Endothelial cell of umbilical vein (primary cell): ENCODE results near the gene SYNE1. TPM values are rescaled to one million over a fixed set of nuclear protein-coding genes. Genes with fewer than 3 reads are reported as not detected.

Experiments
- BruUV-seq: library from RNA; stranded (reverse); fragments of 400-500 nt; replicated peaks from 2 replicates; lab custom pipeline; 2021; lab: Mats Ljungman, UMichigan
- CTCF ChIA-PET: fragments of 300-600, 350-600 bp; sonication (Branson Sonifier 250); formaldehyde crosslinking; loops from one replicate; lab custom pipeline; 2021; ENCODE audit warnings: antibody characterized with exemption, inconsistent platforms; lab: Charles Lee
- POLR2A ChIA-PET: fragments of 300-600, 350-600 bp; sonication (Branson Sonifier 250); formaldehyde crosslinking; loops from one replicate; lab custom pipeline; 2021; ENCODE audit warnings: antibody characterized with exemption, inconsistent platforms; lab: Charles Lee
- DNase-seq: peaks from one replicate; pipeline ENCODE4 v3.0.0-alpha.2; 2011; ENCODE audit warnings: low read depth, low spot score
- FAIRE-seq: peaks from 2 replicates; lab custom pipeline; 2011; peaks lifted over from hg19 to GRCh38; lab: Jason Lieb, UNC
- H2AFZ ChIP-seq: 2 replicates; pipeline ENCODE4 v1.6.0; 2012; ENCODE audit warnings: low read depth, low read length, control low read depth, inconsistent platforms
- H3K27ac ChIP-seq: 2 replicates; pipeline ENCODE4 v1.5.1; 2011; ENCODE audit warnings: low read depth, mild to moderate bottlenecking, control low read depth, low read length, moderate library complexity; ENCODE audit not compliant: insufficient read depth
- H3K27me3 ChIP-seq, 2 experiments: 2 replicates each; pipeline versions ENCODE4 v1.6.0 to v1.6.1; 2011; ENCODE audit warnings: low read length in 2 of 2, mixed read lengths in 1 of 2; ENCODE audit not compliant: control insufficient read depth in 2 of 2, insufficient read depth in 2 of 2
- H3K36me3 ChIP-seq, 2 experiments: 2 replicates in 1 of 2; 3 replicates in 1 of 2; pipeline ENCODE4 v1.5.1; 2011; ENCODE audit warnings: low read length in 2 of 2, mild to moderate bottlenecking in 1 of 2, moderate library complexity in 1 of 2; ENCODE audit not compliant: control insufficient read depth in 2 of 2, insufficient read depth in 2 of 2; ENCODE audit errors: extremely low read depth in 1 of 2
- H3K4me1 ChIP-seq: 3 replicates; pipeline ENCODE4 v1.5.1; 2011; ENCODE audit warnings: mild to moderate bottlenecking, low read length; ENCODE audit not compliant: control insufficient read depth, insufficient read depth; ENCODE audit errors: extremely low read depth
- H3K4me2 ChIP-seq: 2 replicates; pipeline ENCODE4 v1.6.1; 2011; ENCODE audit warnings: low read length, control low read depth, mixed read lengths; ENCODE audit not compliant: insufficient read depth
- H3K4me3 ChIP-seq, 3 experiments: fragments of 200-600 bp in 1 of 3; sonication (generic), shearing (Covaris generic) in 1 of 3; replicated peaks in 1 of 3; 2 replicates each; pipeline ENCODE4 v1.5.1; 2011 to 2016; ENCODE audit warnings: control low read depth in 3 of 3, low read length in 3 of 3, mild to moderate bottlenecking in 2 of 3, inconsistent platforms in 1 of 3, low read depth in 1 of 3, moderate library complexity in 1 of 3; ENCODE audit not compliant: insufficient read depth in 1 of 3
- H3K79me2 ChIP-seq: 2 replicates; pipeline ENCODE4 v1.6.0; 2012; ENCODE audit warnings: low read length, inconsistent platforms; ENCODE audit not compliant: control insufficient read depth, insufficient read depth
- H3K9ac ChIP-seq: replicated peaks from 2 replicates; pipeline ENCODE3; 2011; ENCODE audit warnings: low read length, control low read depth; ENCODE audit not compliant: insufficient read depth; ENCODE audit errors: extremely low read depth
- H3K9me1 ChIP-seq: replicated peaks from 3 replicates; pipeline ENCODE4 v1.6.0; 2011; ENCODE audit warnings: mild to moderate bottlenecking, low read length; ENCODE audit not compliant: control insufficient read depth, insufficient read depth; ENCODE audit errors: extremely low read depth
- H3K9me3 ChIP-seq: replicated peaks from 2 replicates; pipeline ENCODE4 v1.5.1; 2012; ENCODE audit warnings: low read length, inconsistent platforms; ENCODE audit not compliant: control insufficient read depth, insufficient read depth
- H4K20me1 ChIP-seq: replicated peaks from 2 replicates; pipeline ENCODE3; 2011; ENCODE audit warnings: mild to moderate bottlenecking, low read length; ENCODE audit not compliant: control insufficient read depth, insufficient read depth; ENCODE audit errors: extremely low read depth
- CTCF ChIP-seq, 2 donors: IDR thresholded peaks; 1 replicate in 1 of 2; 2 replicates in 1 of 2; pipeline ENCODE4 v1.5.1; 2011; ENCODE audit warnings: low read length in 2 of 2, mild to moderate bottlenecking in 2 of 2, moderate library complexity in 2 of 2, control low read depth in 1 of 2, inconsistent platforms in 1 of 2, low read depth in 1 of 2; ENCODE audit not compliant: insufficient read depth in 1 of 2; ENCODE audit errors: extremely low read depth in 1 of 2
- EZH2 ChIP-seq: IDR thresholded peaks from 2 replicates; pipeline ENCODE4 v1.6.1; 2012; ENCODE audit warnings: borderline replicate concordance, low read depth, mild to moderate bottlenecking, moderate library complexity, low read length, inconsistent platforms; ENCODE audit not compliant: severe bottlenecking
- FOS ChIP-seq: IDR thresholded peaks from 2 replicates; pipeline ENCODE4 v1.6.1; 2011; ENCODE audit warnings: mild to moderate bottlenecking, low read length, moderate library complexity, borderline replicate concordance; ENCODE audit not compliant: insufficient read depth
- GATA2 ChIP-seq: IDR thresholded peaks from 2 replicates; pipeline ENCODE4 v1.7.0; 2011; ENCODE audit warnings: low read depth, mild to moderate bottlenecking, moderate library complexity, mixed read lengths, low read length; ENCODE audit not compliant: insufficient read length, insufficient read depth
- JUN ChIP-seq: IDR thresholded peaks from 2 replicates; pipeline ENCODE4 v1.6.1; 2011; ENCODE audit warnings: borderline replicate concordance, low read depth; ENCODE audit not compliant: insufficient read length, insufficient read depth
- MAX ChIP-seq: IDR thresholded peaks from 2 replicates; pipeline ENCODE4 v1.6.1; 2011; ENCODE audit not compliant: insufficient read depth, insufficient read length
- MYC ChIP-seq: IDR thresholded peaks from one replicate; pipeline ENCODE4 v1.6.1; 2011; ENCODE audit warnings: mild to moderate bottlenecking, low read depth, low read length
- POLR2A ChIP-seq: IDR thresholded peaks from 2 replicates; pipeline ENCODE4 v1.6.1; 2012; ENCODE audit warnings: low read depth, mild to moderate bottlenecking, control low read depth, low read length
- POLR2AphosphoS5 ChIP-seq: IDR thresholded peaks from 2 replicates; pipeline ENCODE4 v1.6.1; 2012; ENCODE audit warnings: low read depth, mild to moderate bottlenecking, control low read depth, low read length, moderate library complexity; ENCODE audit not compliant: insufficient read depth
- dilution Hi-C: fragments of 300-500 bp; cut with MboI; formaldehyde crosslinking; loops from one replicate; pipeline ENCODE4 v1.15.0; 2019; ENCODE audit warnings: low sequenced_read_pairs; ENCODE audit not compliant: extremely low pct_ligation_motif_present
- intact Hi-C: fragments of 100-400 bp; cut with micrococcal nuclease; formaldehyde crosslinking; loops from one replicate; pipeline ENCODE4 v1.10.0; 2022
- polyA plus RNA-seq, 4 experiments: library from polyadenylated mRNA; depleted of rRNA in 3 of 4; stranded (reverse) in 3 of 4; unstranded in 1 of 4; fragments of >200 nt; gene quantifications; 2 replicates each; pipeline versions ENCODE4 v1.2.1 to v1.2.3, GENCODE V29; 2011 to 2012; ENCODE audit warnings: missing spikeins in 1 of 4
- total RNA-seq: library from RNA; stranded (reverse); gene quantifications from 2 replicates; pipeline ENCODE4 v1.2.3, GENCODE V29; 2021

Gene SYNE1
- total and polyA plus RNA-seq, 2 donors (not counting 3 experiments of a cell fraction or from before 2014, with no cell fraction given), result 26.5 to 52.3 TPM

- H3K4me3 ChIP-seq, result no peak overlapping the region
- POLR2A ChIA-PET, result no interaction called here
- H3K4me1 ChIP-seq, result no peaks in the 10 kb centered on the region
- intact Hi-C loops (no loop called here), dilution Hi-C loops (no loop called here)
- FAIRE-seq (no peak), DNase-seq (no peak)
- no peaks in the 10 kb centered on the region for H3K79me2 ChIP-seq
- H3K27me3 ChIP-seq, result no peaks in the 10 kb centered on the region
- H3K9me1 ChIP-seq, result no peaks in the 10 kb centered on the region
- H3K9me3 ChIP-seq, result no peaks in the 10 kb centered on the region
- no peak overlapping the region for H3K9ac ChIP-seq
- TF ChIP-seq EZH2 (no peak), JUN (no peak), POLR2AphosphoS5 (no peak), POLR2A (no peak), FOS (no peak), CTCF (IDR thresholded peaks at IDR 0.05; ENCODE audit: extremely low read depth in 1 of 2, insufficient read depth in 1 of 2, low read depth in 1 of 2, low read length in 2 of 2) (no peak), MYC (no peak), MAX (no peak), GATA2 (no peak)
- H2AFZ ChIP-seq, result no peak overlapping the region
- CTCF ChIA-PET, result interaction anchor here (1.0 to 1.9 kb wide), 3 partner anchors 8 to 17 kb away, joined by 4 to 8 read pairs (median 4); no protein-coding TSS in a partner anchor
- no peaks in the 10 kb centered on the region for H4K20me1 ChIP-seq
- no TSS peak for BruUV-seq
- H3K4me2 ChIP-seq, result no peak overlapping the region
- no peak overlapping the region for H3K27ac ChIP-seq
- no peaks in the 10 kb centered on the region for H3K36me3 ChIP-seq
Measured at GRCh38 chr6:152372945-152373344, 264.2 kb downstream of the SYNE1 start.
